DND-41 (cell line): ENCODE results near the gene GPX3.
A peak's percentile ranks its signal among the peaks of the same experiment; 100 is the strongest.

ENCODE experiments used
- ATAC-seq: fragments of 200-7000 bp; cut with Tn5 transposase; 3 replicates; pipeline ENCODE4 v1.9.1; 2021; ENCODE audit warnings: low read depth; ENCODE audit not compliant: insufficient read depth
- DNase-seq: peaks from one replicate; pipeline ENCODE4 v3.0.0-alpha.2; 2020
- H2AFZ ChIP-seq: 2 replicates; pipeline ENCODE4 v1.6.0; 2012; ENCODE audit warnings: low read depth, low read length
- H3K27ac ChIP-seq: 2 replicates; pipeline ENCODE4 v1.5.1; 2012; ENCODE audit warnings: low read length, inconsistent platforms
- H3K27me3 ChIP-seq: fragments of 200-600 bp; sonication (generic); 2 replicates; pipeline ENCODE4 v1.6.0; 2012; ENCODE audit warnings: low read length, mild to moderate bottlenecking, inconsistent platforms; ENCODE audit not compliant: insufficient read depth, poor library complexity
- H3K36me3 ChIP-seq: 2 replicates; pipeline ENCODE4 v1.5.1; 2012; ENCODE audit warnings: low read length, inconsistent platforms; ENCODE audit not compliant: insufficient read depth
- H3K4me1 ChIP-seq: 2 replicates; pipeline ENCODE4 v1.5.1; 2012; ENCODE audit warnings: mild to moderate bottlenecking, low read length; ENCODE audit not compliant: insufficient read depth
- H3K4me2 ChIP-seq: 2 replicates; pipeline ENCODE4 v1.6.0; 2012; ENCODE audit warnings: mild to moderate bottlenecking, moderate library complexity, low read length, inconsistent platforms; ENCODE audit not compliant: insufficient read depth
- H3K4me3 ChIP-seq, 2 experiments: fragments of 200-600 bp in 1 of 2; shearing (Covaris generic) in 1 of 2; 2 replicates each; pipeline ENCODE4 v1.5.1; 2012 to 2016; ENCODE audit warnings: inconsistent platforms in 2 of 2, low read length in 2 of 2, mild to moderate bottlenecking in 2 of 2, low read depth in 1 of 2, moderate library complexity in 1 of 2
- H3K79me2 ChIP-seq: 2 replicates; pipeline ENCODE4 v1.6.0; 2012; ENCODE audit warnings: low read length, inconsistent platforms; ENCODE audit not compliant: insufficient read depth
- H3K9ac ChIP-seq: 2 replicates; pipeline ENCODE4 v1.6.0; 2012; ENCODE audit warnings: low read depth, mild to moderate bottlenecking, inconsistent platforms, low read length, moderate library complexity
- H3K9me3 ChIP-seq: 2 replicates; pipeline ENCODE4 v1.5.1; 2012; ENCODE audit warnings: low read length, moderate library complexity, mild to moderate bottlenecking, inconsistent platforms; ENCODE audit not compliant: insufficient read depth, severe bottlenecking
- H4K20me1 ChIP-seq: 2 replicates; pipeline ENCODE4 v1.6.0; 2012; ENCODE audit warnings: low read length; ENCODE audit not compliant: insufficient read depth
- CTCF ChIP-seq: IDR thresholded peaks from 2 replicates; pipeline ENCODE4 v1.5.1; 2012; ENCODE audit warnings: borderline replicate concordance, low read length, moderate library complexity, mild to moderate bottlenecking; ENCODE audit not compliant: poor library complexity, severe bottlenecking; ENCODE audit errors: extremely low read depth
- EZH2 ChIP-seq: IDR thresholded peaks from 3 replicates; pipeline ENCODE4 v1.6.1; 2012; ENCODE audit warnings: borderline replicate concordance, low read depth, mild to moderate bottlenecking, moderate library complexity, low read length, inconsistent platforms; ENCODE audit not compliant: severe bottlenecking

GPX3 gene

GRCh38 chr5:150989695-150990094 is 30.7 kb upstream of the GPX3 start:
- no peak overlapping the region for H2AFZ ChIP-seq
- no peaks in the 10 kb centered on the region for H3K27me3 ChIP-seq
- H3K9me3 ChIP-seq = peaks cover 10% of the 10 kb centered on the region
- H3K79me2 ChIP-seq = no peaks in the 10 kb centered on the region
- no peaks in the 10 kb centered on the region for H4K20me1 ChIP-seq
- H3K36me3 ChIP-seq = no peaks in the 10 kb centered on the region
- DNase-seq (no peak), ATAC-seq (peak; percentile 50; the same call in 1 of the 3 replicates)
- H3K4me2 ChIP-seq = no peak overlapping the region
- no peak for TF ChIP-seq EZH2
- peak; percentile 54 for TF ChIP-seq CTCF
- H3K9ac ChIP-seq = no peak overlapping the region
- H3K4me3 ChIP-seq = no peak overlapping the region
- H3K27ac ChIP-seq = no peak overlapping the region
- no peaks in the 10 kb centered on the region for H3K4me1 ChIP-seq

- no peak overlapping the region for H3K4me3 ChIP-seq
- no peak overlapping the region for H3K4me2 ChIP-seq
- no peaks in the 10 kb centered on the region for H3K4me1 ChIP-seq
- H2AFZ ChIP-seq = no peak overlapping the region
- H3K36me3 ChIP-seq = no peaks in the 10 kb centered on the region
- ATAC-seq (no peak), DNase-seq (no peak)
- H3K27me3 ChIP-seq = no peaks in the 10 kb centered on the region
- H4K20me1 ChIP-seq = no peaks in the 10 kb centered on the region
- no peak overlapping the region for H3K9ac ChIP-seq
- peaks cover 10% of the 10 kb centered on the region for H3K9me3 ChIP-seq
- no peaks in the 10 kb centered on the region for H3K79me2 ChIP-seq
- TF ChIP-seq EZH2 (no peak), CTCF (no peak)
- no peak overlapping the region for H3K27ac ChIP-seq
These were observed 27.7 kb upstream of the GPX3 start for GRCh38 chr5:150992705-150993104.

- no peak overlapping the region for H3K4me2 ChIP-seq
- no peak overlapping the region for H3K27ac ChIP-seq
- H2AFZ ChIP-seq = no peak overlapping the region
- H3K79me2 ChIP-seq = no peaks in the 10 kb centered on the region
- no peak overlapping the region for H3K4me3 ChIP-seq
- TF ChIP-seq CTCF (no peak), EZH2 (no peak)
- no peaks in the 10 kb centered on the region for H3K36me3 ChIP-seq
- H4K20me1 ChIP-seq = no peaks in the 10 kb centered on the region
- H3K4me1 ChIP-seq = no peaks in the 10 kb centered on the region
- H3K9me3 ChIP-seq = peaks cover 10% of the 10 kb centered on the region
- no peak overlapping the region for H3K9ac ChIP-seq
- ATAC-seq (no peak), DNase-seq (no peak)
- no peaks in the 10 kb centered on the region for H3K27me3 ChIP-seq
These were observed 27.0 kb upstream of the GPX3 start for GRCh38 chr5:150993422-150993821.

- Histone ChIP-seq H3K4me2 (no peak overlapping the region), H3K4me1 (no peaks in the 10 kb centered on the region), H3K27me3 (no peaks in the 10 kb centered on the region), H3K9ac (no peak overlapping the region), H3K27ac (no peak overlapping the region), H3K79me2 (no peaks in the 10 kb centered on the region), H3K9me3 (peaks cover 10% of the 10 kb centered on the region), H2AFZ (no peak overlapping the region), H3K36me3 (no peaks in the 10 kb centered on the region), H4K20me1 (no peaks in the 10 kb centered on the region), H3K4me3 (no peak overlapping the region)
- ATAC-seq (no peak), DNase-seq (no peak)
- no peak for TF ChIP-seq EZH2
- TF ChIP-seq CTCF = no peak
These were observed 26.5 kb upstream of the GPX3 start for GRCh38 chr5:150993826-150994412.
